WERI-Rb-1 (cell line): ENCODE measurements around the gene GLCE.

ENCODE experiments used
- DNase-seq: peaks from one replicate; pipeline ENCODE4 v3.0.0-alpha.2; 2020
- H3K27ac ChIP-seq: fragments of 250-450 bp; sonication (Bioruptor Pico); 2 replicates; pipeline ENCODE4 v1.5.1; 2020; ENCODE audit warnings: mild to moderate bottlenecking, moderate library complexity
- H3K27me3 ChIP-seq: fragments of 250-450 bp; sonication (Bioruptor Pico); 2 replicates; pipeline ENCODE4 v1.5.1; 2021; ENCODE audit warnings: mild to moderate bottlenecking, low read depth, moderate library complexity; ENCODE audit not compliant: insufficient read depth, severe bottlenecking
- H3K36me3 ChIP-seq: fragments of 250-450 bp; sonication (Bioruptor Pico); 2 replicates; pipeline ENCODE4 v1.5.1; 2020; ENCODE audit warnings: mild to moderate bottlenecking, moderate library complexity
- H3K4me3 ChIP-seq: 2 replicates; pipeline ENCODE4 v1.5.1; 2011; ENCODE audit warnings: low read depth, mild to moderate bottlenecking, control low read depth, low read length
- H3K9me3 ChIP-seq: fragments of 250-450 bp; sonication (Bioruptor Pico); 2 replicates; pipeline ENCODE4 v1.5.1; 2021; ENCODE audit warnings: mild to moderate bottlenecking, moderate library complexity; ENCODE audit not compliant: severe bottlenecking
- TF ChIP-seq, protein P1 (sequence below): IDR thresholded peaks from 2 replicates; pipeline ENCODE4 v1.5.1; 2011; ENCODE audit warnings: low read depth, mild to moderate bottlenecking, control low read depth, inconsistent platforms, low read length

The GLCE gene

DNA sequence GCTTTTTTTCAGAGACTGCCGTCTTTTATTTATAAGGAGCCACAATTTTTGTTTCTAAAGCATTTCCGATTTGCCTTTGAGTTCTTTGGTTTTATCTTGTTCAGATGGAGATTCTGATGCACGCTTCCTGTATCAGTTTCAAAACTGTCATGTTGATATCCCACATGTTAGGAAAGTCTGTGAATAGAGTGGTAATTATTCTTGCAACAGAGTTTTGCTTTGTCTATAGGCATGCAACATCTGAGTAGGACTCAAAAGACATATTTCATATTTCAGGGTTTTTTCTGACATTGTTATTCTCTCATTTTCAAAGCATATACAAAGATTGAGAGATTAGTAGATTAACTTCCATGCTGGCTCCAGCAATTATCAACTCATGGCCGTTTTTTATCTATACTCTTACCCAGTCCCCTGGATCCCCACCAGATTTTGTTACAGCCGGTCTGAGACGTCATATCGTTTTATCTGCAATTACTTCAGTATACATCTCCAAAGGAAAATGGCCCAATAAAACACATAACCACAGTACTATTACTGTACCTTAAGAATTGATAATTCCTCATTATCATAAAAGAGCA is 160.6 kb downstream of the GLCE start:
- Histone ChIP-seq H3K27ac (no peak overlapping the region), H3K9me3 (no peaks in the 10 kb centered on the region), H3K27me3 (no peaks in the 10 kb centered on the region), H3K36me3 (no peaks in the 10 kb centered on the region), H3K4me3 (no peak overlapping the region)
- TF ChIP-seq, protein P1, sequence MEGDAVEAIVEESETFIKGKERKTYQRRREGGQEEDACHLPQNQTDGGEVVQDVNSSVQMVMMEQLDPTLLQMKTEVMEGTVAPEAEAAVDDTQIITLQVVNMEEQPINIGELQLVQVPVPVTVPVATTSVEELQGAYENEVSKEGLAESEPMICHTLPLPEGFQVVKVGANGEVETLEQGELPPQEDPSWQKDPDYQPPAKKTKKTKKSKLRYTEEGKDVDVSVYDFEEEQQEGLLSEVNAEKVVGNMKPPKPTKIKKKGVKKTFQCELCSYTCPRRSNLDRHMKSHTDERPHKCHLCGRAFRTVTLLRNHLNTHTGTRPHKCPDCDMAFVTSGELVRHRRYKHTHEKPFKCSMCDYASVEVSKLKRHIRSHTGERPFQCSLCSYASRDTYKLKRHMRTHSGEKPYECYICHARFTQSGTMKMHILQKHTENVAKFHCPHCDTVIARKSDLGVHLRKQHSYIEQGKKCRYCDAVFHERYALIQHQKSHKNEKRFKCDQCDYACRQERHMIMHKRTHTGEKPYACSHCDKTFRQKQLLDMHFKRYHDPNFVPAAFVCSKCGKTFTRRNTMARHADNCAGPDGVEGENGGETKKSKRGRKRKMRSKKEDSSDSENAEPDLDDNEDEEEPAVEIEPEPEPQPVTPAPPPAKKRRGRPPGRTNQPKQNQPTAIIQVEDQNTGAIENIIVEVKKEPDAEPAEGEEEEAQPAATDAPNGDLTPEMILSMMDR: no peak
- no peak for DNase-seq
